HG02884 (cell line): ENCODE results near the gene TMEM108.
A peak's percentile ranks its signal among the peaks of the same experiment; 100 is the strongest.

Source experiments
- ATAC-seq: cut with Tn5 transposase; IDR thresholded peaks from one replicate; pipeline ENCODE4 v1.9.1; 2021; ENCODE audit warnings: mild to moderate bottlenecking, moderate library complexity; ENCODE audit not compliant: unreplicated experiment

Gene TMEM108

DNA sequence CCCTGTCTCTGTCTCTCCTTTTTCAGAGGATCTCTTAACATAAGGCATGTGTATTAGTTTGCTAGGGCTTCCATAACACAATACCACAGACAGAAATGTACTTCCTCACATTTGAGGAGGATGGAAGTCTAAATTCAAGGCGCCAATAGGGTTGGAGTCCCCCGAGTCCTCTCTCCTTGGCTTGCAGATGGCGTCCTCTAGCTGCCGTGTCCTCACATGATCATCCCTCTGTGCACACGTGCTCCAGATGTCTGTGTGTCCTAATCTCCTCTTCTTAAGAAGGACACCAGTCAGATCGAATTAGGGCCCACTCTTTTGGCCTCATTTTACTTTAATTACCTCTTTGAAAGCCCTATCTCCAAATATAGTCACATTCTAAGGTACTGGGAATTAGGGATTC is 338.6 kb downstream of the TMEM108 start:
- no peak for ATAC-seq

- no peak for ATAC-seq
Measured at GRCh38 chr3:133377396-133377795, 339.2 kb downstream of the TMEM108 start.

DNA sequence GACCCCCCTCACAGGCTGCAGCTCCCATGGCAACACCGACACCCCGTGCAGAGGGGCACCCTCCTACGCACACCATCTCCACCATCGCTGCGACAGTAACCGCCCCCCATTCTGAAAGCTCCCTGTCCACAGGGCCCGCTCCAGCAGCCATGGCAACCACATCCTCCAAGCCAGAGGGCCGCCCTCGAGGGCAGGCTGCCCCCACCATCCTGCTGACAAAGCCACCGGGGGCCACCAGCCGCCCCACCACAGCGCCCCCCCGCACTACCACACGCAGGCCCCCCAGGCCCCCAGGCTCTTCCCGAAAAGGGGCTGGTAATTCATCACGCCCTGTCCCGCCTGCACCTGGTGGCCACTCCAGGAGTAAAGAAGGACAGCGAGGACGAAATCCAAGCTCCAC is 341.7 kb downstream of the TMEM108 start:
- no peak for ATAC-seq

GRCh38 chr3:133380481-133381225 is 342.5 kb downstream of the TMEM108 start:
- ATAC-seq, result no peak

- ATAC-seq, result no peak
Measured at GRCh38 chr3:133381346-133382109, 343.3 kb downstream of the TMEM108 start.

DNA sequence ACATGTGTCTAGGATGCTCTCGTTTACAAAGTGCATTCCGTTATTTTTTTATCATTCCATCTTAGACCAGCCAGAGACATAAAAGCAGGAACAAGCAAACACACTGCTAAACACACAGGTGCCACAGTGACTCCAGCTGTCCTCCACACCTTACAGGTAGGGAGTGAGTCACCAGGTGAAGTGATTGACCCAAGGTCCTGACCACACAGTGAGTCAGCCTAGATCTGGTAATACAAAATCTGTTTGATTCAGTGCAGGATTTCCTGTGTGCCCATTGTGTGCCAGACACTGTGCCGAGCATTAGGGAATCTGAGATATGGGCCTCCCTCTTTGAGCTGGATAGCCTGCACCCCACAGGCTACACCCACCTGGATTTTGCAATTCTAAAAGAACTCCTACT is 345.0 kb downstream of the TMEM108 start:
- no peak for ATAC-seq

GRCh38 chr3:133383741-133384140 is 345.6 kb downstream of the TMEM108 start:
- no peak for ATAC-seq

DNA sequence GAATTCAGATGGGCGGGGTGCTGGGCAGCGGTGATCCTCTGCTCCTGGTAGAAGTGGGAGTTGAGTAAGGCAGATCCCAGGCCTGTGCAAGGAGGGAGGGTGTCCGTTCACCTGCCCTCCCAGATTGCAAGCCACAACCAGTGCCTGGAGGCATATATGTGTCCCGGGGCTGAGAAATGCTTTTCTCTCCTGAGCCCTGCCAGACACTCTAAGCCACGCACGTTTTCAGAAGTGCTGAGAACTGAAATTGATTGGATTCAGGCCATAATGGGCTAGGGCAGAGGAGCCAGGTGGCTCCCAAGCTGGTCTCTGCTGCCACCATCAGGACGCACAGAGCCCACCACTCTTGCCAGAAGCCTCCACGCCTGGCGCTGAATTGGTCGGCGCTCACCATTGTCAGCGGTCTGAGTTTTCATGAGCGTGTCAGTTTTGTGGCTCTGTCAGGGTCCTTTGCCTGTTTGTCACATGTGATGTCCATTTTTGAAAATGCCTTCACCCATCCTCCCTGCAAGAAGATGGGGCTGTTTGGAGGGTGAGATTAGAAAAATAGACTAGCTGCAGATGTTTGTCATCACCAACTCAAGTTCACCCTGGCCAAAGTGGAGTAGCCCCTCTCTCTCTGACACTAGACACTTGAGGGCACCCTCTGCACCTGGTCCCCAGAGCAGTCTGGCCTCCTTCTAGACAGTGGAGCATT is 346.3 kb downstream of the TMEM108 start:
- ATAC-seq, result peak; percentile 76

DNA sequence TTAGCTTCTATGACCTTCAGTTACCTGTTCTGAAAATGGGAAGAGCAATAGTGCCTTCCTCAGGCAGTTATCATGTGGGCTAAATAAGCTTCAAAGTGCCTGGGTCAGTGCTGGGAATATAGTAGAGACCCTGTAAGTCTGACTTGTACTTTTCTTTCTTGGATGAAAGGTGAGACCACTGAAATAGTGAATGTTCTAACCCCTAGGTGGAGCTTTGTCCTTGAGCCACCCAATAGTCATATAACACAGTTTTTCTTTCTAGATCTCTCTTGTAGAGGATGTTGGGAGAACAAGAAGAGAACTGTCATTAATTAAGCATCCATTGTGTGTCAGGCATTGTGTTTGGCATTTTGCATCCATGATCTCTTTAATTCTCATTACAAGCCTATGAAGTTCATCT is 348.7 kb downstream of the TMEM108 start:
- no peak for ATAC-seq

GRCh38 chr3:133387341-133387740 is 349.1 kb downstream of the TMEM108 start:
- ATAC-seq, result no peak

- ATAC-seq, result no peak
Measured at GRCh38 chr3:133388696-133389395, 350.7 kb downstream of the TMEM108 start.

GRCh38 chr3:133390715-133391114 is 352.5 kb downstream of the TMEM108 start:
- no peak for ATAC-seq

DNA sequence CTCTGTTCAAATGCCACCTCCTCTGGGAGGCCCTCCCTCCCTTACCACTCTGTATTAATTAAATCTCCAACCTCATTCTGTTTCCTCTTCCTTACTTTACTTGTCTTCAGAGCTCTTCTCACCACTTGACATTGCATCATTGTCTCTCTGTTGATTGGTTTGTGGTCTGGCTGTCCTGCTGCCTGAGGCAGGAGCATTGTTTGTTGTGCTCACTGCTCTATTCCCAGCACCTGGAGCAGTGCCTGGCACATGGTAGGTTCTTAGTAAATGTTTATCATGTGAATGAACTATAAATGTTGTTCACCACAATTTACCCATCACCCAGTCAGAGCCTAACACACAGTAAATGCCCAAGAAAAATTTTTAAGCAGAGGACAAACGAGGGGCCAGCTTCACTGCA is 355.0 kb downstream of the TMEM108 start:
- no peak for ATAC-seq

GRCh38 chr3:133393691-133394474 is 355.7 kb downstream of the TMEM108 start:
- ATAC-seq, result no peak

DNA sequence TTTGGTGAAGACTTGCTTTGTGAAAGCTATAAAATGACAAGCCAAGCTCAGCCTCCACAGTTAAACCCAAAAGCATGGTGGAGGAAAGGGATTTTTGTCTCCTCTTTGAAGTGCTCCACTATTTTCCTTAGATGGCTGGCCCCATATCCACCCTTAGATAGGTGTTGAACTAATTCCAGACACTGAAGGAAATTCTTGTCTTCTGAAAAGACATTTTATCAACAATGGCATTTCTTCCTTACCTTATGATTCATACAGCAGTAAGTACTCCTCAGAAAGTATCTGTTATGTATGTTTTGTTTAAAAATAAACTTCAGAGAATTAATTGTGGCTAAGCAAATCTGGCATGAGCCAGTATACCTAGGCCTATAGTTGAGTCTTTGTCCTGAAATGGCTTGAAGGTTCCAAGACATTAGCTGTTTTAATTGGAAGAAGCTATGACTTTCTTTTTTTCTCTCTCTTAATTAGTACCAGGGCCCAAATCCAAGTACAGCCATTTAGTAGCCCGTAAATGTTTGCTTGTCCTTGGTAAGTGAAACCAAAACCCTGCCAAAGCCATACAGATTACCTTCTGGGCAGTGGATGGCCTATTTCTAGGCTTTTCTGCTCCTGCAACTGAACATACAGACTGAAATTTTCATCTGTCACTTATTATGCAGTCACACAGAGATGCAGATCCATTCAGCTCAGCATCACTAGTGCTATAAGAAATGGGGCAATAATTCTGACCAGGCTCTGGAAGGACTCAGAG is 356.5 kb downstream of the TMEM108 start:
- no peak for ATAC-seq

- ATAC-seq, result no peak
Measured at GRCh38 chr3:133396906-133397305, 358.7 kb downstream of the TMEM108 start.

GRCh38 chr3:133400006-133400515 is 361.9 kb downstream of the TMEM108 start, which contains the start of gene BFSP2:
BFSP2 (plus strand) TSS chr3:133400056; CDS start chr3:133400084, 28 bp downstream.
- ATAC-seq, result no peak

GRCh38 chr3:133401374-133402135 is 363.4 kb downstream of the TMEM108 start:
- ATAC-seq, result no peak

GRCh38 chr3:133404920-133405319 is 366.7 kb downstream of the TMEM108 start:
- no peak for ATAC-seq
